Activated gamma-delta T cell treated with anti-CD3 and anti-CD28 coated beads, Interleukin-2, amount 50 U/mL, for 16 hours (primary cell): ENCODE data around the gene GFY.

Experiments used
- DNase-seq: peaks from one replicate; pipeline ENCODE4 v3.0.0-alpha.2; 2020; ENCODE audit warnings: low read depth

The GFY gene

DNA sequence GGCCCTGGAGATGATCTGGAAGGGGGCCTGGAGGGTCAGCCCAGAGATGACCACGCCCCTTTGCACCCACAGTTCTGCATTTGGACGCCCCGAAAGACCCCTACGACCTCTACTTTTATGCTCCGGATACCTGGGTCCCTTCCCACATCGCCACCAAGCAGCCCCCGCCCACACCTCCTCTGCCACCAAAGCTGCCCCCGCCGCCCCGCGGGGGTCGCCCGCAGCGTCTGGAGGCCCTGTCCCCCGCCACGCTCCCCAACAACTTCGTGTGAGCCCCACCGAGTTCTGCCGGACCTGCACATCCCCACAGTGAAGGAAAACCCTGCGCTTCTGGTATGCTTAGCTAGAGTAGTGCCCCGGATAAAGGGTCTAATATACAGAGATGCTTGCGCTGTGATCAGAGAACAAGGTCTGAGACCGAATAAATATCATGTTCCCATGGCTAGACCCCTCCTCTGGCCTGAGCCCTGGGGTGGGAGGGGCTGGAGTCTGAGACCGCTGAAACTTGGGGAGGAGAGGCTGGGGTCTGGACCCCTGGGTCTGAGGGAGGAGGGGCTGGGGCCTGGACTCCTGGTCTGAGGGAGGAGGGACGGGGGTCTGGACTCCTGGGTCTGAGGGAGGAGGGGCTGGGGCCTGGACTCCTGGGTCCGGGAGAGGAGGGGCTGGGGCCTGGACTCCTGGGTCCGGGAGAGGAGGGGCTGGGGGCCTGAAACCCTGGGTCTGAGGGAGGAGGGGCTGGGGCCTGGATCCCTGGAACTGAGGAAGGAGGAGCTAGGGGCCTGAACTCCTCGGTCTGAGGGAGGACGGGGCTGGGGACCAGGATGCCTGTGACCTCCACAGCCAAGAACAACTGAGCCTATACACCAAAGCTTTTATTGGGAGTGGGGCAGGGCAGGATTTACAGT, 3.6 kb downstream of the GFY start:
- DNase-seq = no peak

DNA sequence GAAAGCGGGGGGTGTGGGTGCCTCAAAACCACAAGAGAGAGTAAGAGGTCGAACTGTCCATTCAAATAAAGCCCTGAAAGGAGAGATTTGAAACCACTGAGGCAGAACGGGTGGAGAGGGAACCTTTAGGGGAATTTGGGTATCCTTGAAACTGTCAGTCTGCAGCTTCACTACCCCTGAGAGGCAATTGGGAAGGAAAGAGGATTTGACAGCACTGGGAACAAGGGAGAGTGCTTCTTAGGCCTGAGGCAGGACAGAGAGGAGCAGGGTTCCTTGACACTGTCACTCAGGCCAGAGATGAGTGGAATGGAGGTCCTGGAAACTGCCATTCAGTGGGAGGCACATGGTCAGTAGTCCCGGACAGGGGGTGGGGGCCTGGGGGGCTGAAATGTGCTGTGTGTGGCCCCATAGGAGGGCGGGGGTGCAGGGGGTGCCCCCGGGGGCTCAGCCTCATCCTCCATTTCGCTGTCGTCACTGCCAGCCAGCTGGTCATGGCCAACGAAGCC, 5.0 kb downstream of the GFY start:
- DNase-seq = no peak

DNA sequence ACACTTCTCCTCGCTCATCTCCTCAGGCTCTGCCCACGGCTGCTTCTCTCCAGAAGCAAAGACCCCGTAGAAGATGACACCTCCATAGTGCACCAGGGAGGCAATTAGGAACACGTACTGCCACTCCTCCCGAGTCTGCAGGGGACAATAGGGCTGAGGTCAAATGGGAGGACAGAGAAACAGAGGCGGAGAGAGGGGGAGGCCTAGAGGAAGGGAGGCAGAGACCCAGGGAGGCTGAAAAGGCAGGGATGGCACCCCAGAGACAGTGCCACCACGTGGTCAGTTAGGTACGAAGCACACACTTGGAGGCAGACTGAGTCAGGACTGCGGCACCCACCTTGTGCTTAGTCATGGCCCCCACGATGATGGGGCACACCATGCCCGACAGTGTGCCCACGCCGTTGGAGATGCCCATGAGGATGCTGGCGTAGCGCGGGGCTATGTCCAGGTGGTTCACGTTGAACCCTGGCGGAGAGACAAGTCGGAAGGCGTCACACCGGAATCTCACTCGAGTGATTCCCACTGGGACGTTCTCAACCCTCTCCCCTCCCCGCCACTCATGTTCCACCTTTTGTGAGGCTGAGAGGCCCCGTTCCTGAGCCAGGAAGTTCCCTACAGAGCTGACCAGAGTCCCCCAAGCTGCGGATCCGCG, 5.6 kb downstream of the GFY start:
- DNase-seq = no peak

DNA sequence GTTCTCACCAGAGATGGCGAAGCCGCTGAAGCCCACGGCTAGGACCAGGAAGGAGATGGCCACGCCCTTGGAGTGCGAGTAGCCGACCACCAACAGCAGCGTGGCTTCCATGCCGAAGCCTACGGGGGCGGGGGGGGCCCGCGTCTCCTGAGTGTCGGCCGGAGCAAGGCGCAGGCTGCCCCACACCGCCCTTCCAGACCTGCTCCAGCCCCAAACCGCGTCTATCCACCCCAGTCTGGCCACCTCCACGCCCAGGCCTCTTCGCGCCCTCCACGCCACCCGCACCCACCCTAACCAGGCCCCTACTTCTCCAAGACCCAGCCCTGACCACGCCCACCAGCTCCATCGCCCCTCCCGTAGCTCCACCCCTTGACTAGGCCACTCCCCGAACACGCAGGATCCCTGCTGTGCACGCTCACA, 6.2 kb downstream of the GFY start:
- DNase-seq = no peak

DNA sequence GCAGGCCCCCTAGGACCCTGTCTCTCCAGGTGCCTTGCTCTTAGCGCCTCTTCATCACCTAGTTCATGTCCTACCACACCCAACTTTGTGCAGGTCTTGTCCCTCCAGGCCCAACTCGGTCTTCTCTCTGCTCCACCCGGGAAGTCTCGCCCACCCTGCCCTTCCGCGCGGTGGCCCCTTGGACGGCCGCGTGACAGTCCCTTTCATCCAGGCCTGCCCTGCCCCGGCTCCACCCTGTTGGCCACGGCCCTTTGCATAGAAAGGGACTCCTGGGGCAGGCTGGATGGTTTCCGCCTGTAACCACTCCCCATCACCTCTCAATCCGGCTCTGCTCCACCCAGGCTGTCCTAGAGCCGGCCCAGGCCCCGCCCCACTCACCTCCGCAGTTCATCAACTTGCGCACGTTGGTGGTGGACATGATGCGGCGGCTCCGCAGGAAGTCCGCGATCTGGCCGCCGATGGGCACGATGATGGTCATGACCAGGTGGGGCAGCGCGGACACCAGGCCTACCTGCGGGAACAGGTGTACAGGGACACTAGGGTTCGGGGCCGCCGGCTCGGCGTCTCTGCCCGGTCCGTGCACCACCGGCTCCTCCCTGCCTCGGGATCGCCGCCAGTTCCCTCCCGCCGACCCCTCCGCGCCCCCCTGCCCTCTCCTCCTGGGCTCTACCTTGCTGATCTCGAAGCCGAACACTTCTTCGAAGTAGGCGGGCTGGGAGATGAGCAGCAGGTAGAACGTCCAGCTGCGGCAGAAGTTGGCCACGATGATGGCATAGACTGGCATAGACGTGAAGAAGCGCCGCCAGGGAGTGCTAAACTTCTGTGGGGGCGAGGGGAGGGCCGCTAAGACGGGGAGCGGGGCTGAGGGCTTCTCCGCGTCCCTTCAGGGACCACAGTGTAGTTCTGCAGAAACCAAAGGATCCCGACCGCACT, 7.2 kb downstream of the GFY start:
- no peak for DNase-seq

DNA sequence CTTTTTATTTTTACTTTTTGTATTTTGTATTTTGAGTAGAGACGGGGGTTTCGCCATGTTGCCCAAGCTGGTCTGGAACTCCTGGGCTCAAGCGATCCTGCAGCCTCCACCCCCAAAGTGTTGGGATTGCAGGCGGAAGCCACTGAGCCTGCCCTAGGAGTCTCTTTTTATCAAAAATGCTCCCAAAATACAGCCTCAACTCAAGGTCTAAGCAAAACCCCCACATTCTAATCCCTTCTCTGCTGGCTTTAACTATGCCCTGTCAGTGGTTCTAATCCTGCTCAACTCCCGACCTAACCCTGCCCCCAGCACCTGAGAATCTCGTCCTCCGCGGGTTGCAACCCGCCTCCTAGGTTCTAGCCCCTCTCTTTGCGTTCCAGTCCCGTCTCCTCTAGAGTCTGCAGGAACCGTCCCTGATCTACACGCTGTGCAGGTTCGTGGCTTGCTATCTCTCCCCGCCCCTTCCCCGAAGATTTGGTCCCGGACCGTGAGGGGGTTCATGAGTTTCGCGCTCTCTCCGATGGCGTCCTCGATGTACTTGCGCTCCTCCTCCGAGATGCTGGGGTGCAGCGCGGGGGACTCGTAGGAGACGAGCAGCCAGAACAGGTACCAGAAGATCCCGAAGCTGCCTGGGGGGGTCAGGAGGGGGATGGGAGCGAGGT, 8.2 kb downstream of the GFY start:
- no peak for DNase-seq

DNA sequence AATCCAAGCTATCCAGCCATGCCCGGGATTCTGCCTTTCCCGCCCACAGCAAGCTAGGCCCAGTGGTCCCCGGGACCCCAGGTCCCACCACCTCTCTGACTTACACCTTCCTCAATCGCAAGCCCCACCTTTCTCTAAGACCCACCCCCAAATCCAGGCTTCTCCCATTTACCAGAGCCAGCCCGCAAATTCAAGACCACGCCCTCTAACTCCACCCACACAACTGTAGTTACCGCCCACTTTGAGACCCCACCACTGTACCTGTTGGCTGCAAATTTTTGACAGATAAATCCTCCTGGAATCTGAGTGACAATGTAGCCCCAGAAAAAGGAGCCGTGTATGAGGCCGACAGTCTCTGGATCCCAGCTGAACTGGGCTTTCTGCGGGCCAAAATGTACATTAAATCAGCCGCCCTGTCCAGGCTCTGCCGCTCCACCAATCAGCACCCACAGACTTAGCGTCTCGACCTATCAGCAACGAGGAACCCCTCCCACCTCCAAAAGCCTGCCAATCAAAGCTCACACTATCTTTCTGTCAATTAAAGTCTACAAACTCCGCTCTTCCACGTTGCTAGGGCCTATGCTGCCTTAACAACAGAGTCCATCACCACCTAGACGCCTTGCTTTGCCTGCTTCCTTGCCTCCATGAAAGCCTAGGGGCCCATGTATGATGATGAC, 9.9 kb downstream of the GFY start:
- no peak for DNase-seq

DNA sequence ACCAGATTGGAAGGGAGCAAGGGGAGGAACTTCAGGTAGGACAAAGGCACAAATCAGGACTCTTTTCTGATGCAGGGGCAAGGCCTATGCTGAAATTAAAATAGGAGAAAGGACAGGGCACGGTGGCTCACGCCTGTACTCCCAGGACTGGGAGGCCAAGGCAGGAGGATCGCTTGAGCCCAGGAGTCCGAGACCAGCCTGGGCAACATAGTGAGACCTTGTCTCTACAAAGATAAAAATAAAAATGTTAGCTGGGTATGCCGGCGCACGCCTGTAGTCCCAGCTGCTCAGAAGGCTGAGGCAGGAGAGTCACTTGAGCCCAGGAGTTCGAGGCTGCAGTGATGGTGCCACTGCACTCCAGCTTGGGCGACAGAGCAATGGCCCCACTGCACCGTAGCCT, 10.5 kb downstream of the GFY start:
- no peak for DNase-seq

DNA sequence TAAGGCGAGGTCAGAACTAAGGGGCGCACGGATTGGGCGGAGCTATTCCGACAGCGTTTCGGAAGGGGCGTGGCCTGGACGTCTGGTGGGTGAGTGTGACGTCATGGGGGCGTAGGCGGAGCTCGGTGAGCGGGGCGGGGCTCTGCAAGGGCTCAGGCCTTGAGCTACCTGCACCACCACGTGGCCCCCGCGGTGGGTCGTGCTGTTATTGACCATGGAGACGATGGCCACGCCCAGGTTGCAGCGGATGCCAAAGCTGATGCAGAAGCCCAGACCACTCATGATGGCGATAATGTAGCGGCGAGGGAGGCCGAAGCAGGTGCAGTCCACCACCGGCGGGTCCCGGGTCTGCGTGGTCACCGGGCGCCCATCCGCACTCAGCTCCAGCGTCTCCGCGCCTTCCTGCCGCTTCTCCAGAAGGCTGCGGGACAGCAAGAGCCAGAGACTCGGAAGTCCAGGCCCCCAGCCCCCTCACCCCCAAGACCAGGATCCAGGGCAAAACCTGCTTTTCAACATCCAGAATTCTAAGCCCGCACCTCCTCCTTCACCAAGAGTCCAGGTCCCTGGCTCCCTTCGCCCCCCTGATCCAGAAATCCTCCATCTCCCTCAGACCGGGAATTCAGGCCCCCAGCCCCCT, 11.3 kb downstream of the GFY start:
- no peak for DNase-seq

DNA sequence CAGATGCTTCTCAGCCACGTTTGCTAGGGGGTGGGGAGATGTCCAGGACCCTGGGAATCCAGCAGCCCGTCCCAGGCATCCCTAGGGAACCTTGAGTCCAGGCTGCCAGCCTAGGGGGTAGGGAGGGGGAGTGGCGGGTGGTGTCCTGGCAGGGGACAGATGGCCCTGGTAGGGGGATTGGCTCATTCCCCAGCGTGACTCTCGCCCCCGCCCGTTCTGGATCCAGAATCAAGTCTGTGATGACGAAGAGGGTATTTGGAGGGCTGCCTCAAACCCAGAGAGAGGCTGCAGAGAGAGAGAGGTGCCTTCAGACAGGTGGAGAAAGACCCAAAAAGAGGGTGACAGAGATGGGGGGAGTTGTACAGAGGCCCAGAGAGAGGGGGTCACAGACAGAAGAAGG, 12.0 kb downstream of the GFY start:
- no peak for DNase-seq

DNA sequence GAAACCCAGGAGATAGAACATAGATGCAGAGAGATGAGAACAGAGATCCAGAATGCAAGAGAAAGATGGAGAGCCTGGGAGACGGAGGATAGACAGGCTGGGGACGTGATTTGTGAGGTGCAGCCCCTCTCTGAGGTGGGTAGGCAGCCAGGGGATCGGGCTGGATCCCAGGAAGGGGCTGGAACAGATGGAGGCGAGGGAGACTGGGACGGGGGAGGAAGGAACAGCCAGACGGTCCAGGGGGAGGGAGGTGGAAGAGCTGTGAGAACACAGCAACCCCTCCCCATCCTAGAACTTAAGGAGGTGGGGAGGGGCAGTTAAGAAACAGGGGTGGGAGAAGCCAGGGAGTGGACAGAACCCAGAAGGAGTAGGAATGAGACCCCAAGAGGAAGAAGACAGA, 13.1 kb downstream of the GFY start:
- DNase-seq = no peak

DNA sequence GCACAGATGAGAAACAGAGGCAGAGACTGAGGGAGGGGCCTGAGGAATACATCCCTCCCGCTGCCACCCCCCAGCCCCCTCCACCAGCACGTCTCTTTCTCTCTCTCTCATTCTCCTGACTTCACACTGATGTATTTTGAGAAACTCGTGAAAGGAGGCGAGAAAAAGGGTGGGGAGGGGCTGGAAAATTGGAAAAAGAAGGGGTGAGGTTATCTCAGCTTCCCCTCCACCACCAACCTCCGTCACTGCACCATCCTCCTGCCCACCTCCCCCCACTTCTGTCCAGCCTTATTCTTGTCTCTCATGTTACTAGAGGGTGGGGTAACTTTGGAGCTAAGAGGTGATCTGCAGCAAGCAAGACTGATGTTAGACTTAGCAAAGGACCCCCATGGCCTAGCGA, 14.6 kb downstream of the GFY start:
- no peak for DNase-seq

DNA sequence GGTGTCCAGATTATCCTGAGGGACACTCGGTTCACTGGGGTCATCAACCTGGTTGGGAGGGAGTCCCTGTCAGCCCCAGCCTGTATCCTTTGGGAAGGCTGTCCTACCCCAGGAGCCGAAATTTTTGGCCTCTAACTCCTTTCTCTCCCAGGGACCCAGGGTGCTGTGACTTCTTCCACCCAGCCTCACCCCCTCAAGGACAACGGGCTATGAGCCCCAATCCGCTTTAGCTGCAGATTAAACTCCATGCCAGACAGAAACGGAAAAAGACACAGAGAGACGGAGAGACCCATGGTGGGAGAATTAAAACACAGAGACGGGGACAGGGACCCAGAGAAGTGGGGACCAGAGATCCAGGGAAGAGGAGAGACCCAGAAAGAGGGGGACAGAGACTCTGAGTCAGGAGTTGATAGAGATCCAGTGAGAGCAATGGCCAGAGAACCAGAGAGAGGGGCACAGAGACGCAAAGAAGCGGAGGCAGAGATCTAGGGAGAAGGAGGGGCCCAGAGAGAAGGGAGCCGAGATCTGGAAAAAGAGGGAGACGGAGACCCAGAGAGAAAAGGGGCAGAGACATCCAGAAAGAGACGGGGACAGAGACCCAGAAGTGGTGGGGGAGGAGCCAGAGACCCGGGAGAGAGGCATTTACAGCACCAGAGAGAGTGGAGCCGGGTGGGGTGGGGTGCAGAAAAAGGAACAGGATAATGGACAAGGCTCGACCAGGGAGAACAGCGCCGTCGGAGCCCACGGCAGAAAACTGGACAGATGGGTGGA, 15.4 kb downstream of the GFY start:
- DNase-seq = no peak

DNA sequence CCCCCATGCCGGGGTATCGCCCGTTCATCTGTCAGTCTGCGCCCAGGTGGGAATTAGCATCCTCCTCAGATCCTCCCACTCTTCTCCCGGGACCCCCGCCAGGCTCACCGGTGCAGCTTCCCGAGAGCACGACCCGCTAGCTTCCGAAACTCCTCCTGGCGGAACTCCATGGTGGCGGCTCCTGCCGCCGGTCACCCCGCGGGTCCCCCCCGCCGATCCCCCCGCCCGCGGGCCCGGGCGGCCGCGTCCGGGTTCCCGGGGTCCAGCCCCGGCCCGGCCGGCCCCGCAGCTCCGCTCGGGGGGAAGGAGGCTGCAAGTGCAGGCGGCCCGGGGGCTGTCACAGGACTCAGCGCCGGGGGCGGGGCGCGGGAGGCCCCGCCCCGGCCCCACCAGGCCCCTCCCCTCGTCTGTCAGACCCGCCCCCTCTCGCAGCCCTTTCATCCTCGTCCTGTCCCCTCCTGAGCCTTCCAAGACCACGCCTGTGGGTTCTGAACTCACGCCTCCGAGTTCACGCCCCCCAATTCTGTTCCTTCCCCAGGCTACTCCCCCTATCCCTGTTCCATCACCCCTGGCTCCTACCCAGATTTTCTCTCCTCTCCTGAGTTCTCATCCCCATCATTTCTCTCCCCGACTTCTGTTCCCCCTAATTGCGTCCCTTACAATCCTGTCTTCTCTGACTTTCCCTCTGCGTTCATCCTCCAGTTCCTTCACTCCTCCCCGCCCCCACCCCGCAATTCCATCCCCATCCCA, 16.2 kb downstream of the GFY start, which contains the start of gene SLC17A7:
SLC17A7 (minus strand) TSS at position 318 of the 750 bp plus-strand sequence; CDS start at position 170, 148 bp downstream.
- DNase-seq = no peak

DNA sequence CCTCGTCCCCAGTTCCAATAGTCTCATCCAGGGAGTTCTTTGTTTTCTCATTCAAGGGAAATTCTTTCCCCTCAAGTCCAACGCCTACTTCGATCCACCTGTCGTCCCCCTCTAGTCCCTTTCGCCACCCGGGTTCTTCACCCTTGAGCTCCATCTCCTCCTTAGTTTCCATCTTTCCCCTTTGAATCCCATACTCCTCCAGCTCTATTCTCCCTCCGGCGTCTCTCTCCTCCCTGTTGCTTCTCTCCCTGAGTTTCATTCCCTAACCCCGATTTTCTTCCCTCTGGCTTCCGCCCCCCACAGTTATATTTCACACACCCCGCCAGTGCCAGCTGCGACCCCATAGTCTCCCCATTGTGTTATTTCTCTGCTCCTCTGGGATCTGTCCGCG, 16.8 kb downstream of the GFY start:
- no peak for DNase-seq

DNA sequence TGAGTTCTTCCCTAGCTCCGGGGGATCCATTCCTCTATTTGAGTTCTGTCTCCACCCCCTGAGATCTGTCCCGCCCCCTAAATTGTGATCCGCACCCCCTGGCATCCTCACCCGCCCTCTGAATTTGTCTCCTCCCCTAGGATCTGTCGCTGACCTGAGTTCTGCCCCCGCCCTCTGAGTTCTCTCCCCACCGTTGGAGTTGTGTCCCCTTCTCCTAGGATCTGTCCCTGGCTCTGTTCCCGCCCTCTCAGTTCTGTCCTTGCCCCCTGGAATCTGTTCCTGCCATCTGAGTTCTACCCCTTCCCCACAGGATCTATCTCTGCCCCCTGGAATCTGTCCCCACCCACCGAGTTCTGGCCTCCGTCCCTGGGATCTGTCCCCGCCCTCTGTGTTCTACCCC, 17.2 kb downstream of the GFY start:
- no peak for DNase-seq

DNA sequence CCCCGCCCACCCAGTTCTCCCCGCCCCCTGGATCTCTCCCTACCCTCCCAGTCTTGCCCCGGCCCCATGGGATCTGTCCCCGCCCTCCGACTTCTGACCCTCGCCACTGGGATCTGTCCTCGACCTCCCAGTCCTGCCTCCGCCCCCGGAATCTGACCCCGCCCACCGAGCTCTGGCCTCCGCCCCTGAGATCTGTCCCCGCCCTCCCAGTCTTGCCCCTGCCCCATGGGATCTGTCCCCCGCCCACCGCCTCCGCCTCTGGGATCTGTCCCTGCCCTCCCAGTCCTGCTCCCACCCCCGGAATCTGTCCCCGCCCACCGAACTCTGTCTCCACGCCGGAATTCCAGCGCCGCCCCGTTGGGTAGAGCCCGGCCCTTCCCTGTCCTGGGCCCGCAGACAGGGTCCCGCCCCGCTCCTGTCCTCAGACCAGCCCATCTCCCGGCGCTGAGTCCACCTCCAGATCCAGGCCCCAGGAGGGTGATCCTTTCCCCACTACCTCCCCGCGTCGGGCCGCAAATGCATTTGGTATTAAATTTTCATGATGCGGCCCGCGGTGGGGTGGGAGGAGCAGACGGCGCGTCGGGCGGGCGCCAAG, 17.7 kb downstream of the GFY start:
- no peak for DNase-seq

DNA sequence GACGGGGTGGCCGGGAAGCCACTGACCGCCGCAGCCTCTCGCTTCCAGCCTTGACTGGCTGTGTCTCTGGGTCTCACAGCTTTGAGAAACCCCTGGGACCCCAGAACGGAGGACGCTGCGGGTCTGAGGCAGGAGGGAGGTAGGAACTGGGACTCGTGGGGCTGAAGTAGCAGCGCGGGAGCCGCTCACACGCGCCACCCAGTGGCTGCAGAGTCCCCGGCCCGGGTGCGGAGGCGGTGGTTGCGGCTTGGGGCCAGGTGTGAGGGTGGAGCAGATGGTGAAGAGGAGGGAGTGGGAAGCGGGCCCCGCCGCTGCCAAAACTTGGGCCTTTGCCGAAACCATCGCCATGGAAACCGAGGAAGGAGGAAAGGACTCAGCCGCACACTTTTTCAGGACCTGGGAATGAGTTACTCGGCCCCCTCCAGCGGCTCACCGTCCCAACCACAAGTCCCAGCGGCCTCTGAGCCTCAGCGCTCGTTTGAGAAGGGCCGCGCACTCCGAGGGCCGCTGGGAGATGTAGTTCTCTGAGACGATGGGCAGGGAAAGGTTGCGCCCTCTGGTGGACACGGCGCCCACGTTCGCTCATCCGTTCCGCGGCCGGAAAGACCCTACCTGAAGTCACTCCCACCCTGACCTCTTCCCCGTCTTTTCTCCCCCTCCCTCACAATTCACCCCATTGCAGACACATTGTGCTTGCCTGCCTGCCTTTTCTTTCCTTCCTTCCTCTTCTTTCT, 18.3 kb downstream of the GFY start:
- DNase-seq = peak; percentile 93
